ENCODE measurements around the gene TESK2.

TESK2 gene

DNA sequence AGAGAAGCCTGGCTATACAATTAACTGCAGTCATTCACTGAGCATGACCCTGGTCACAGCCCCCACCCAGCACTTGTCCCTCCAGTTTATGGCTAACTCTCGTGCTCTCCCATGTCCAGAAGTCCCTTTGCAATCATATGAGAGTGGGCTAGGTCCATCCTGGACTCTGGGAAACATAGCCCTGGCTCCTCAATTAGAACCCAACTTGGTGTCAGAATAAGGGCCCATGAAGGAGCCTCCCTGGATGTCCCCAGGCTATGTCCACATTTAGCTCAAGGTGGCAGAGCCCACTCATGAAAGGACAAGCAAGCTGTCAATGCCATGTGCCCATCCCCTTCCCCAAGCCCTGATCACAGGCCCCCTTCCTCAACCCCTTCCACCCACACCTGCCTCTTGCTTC lies 191.7 kb downstream of the TESK2 start:
- DNase-seq = no peak

DNA sequence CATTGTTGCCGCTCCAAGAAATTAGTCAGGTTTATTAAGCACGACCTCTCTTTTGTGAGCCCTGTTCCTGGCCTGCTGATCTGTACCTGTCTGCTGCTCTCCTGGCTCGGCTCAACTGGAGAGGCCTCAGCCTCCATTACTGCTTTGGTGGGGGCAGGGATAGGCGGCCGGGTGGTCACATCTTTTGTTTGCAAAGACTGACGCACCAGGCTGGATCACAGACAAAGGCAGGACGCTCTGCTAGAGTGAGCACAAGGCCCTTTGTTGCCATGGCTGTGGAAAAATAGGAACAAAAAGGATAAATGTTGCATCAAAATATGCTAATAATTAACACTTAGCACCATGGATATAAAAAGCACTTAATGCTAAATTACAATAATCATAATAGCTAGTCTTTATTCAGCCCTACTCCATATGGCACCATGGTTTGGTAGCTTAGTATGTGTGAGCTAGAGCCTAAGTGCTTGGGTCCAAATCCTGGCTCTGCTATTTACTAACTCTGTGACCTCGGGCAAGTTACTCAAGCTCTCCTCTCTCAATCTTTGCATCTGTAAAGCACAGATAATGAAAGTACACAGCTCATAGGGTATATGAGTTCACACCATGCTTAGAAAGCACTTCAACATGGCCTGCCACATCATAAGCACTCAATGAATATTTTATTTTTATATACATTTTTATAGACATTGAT lies 193.2 kb downstream of the TESK2 start:
- no peak for DNase-seq

Measured in SIG-M5 (cell line).